Keratinocyte (primary cell): Measurements from ENCODE around the gene SMYD1. TPM values are rescaled to one million over a fixed set of nuclear protein-coding genes. Genes with fewer than 3 reads are reported as not detected.

ENCODE experiments used
- DNase-seq: peaks from one replicate; pipeline ENCODE4 v3.0.0-alpha.2; 2011; ENCODE audit warnings: low read depth, missing footprints, low spot score
- FAIRE-seq: peaks from 2 replicates; lab custom pipeline; 2011; peaks lifted over from hg19 to GRCh38; lab: Jason Lieb, UNC
- H2AFZ ChIP-seq: 2 replicates; pipeline ENCODE4 v1.6.0; 2012; ENCODE audit warnings: low read length, control low read depth, inconsistent platforms; ENCODE audit not compliant: control insufficient read depth
- H3K27ac ChIP-seq: 2 replicates; pipeline ENCODE4 v1.5.1; 2011; ENCODE audit warnings: low read length; ENCODE audit not compliant: control insufficient read depth, insufficient read depth
- H3K27me3 ChIP-seq: 3 replicates; pipeline ENCODE4 v1.6.0; 2011; ENCODE audit warnings: low read length; ENCODE audit not compliant: control insufficient read depth, insufficient read depth; ENCODE audit errors: extremely low read depth
- H3K36me3 ChIP-seq, 2 experiments: 2 replicates in 1 of 2; 3 replicates in 1 of 2; pipeline ENCODE4 v1.5.1; 2011; ENCODE audit warnings: low read length in 2 of 2, mild to moderate bottlenecking in 1 of 2; ENCODE audit not compliant: control insufficient read depth in 2 of 2, insufficient read depth in 2 of 2; ENCODE audit errors: extremely low read depth in 1 of 2
- H3K4me1 ChIP-seq: 3 replicates; pipeline ENCODE4 v1.5.1; 2011; ENCODE audit warnings: low read length; ENCODE audit not compliant: control insufficient read depth, insufficient read depth; ENCODE audit errors: extremely low read depth
- H3K4me2 ChIP-seq: 3 replicates; pipeline ENCODE4 v1.6.0; 2011; ENCODE audit warnings: low read depth, low read length; ENCODE audit not compliant: control insufficient read depth, insufficient read depth; ENCODE audit errors: extremely low read depth
- H3K4me3 ChIP-seq, 3 experiments: fragments of 200-600 bp in 1 of 3; sonication (generic) in 1 of 3; 2 replicates in 2 of 3; 3 replicates in 1 of 3; pipeline ENCODE4 v1.5.1; 2011 to 2016; ENCODE audit warnings: low read length in 3 of 3, mild to moderate bottlenecking in 3 of 3, control low read depth in 2 of 3, inconsistent platforms in 1 of 3, low read depth in 1 of 3, mixed read lengths in 1 of 3, mixed run types in 1 of 3, moderate library complexity in 1 of 3; ENCODE audit not compliant: control insufficient read depth in 2 of 3, insufficient read depth in 2 of 3; ENCODE audit errors: extremely low read depth in 1 of 3
- H3K79me2 ChIP-seq: 2 replicates; pipeline ENCODE4 v1.6.0; 2012; ENCODE audit warnings: low read length; ENCODE audit not compliant: control insufficient read depth, insufficient read depth
- H3K9ac ChIP-seq: 3 replicates; pipeline ENCODE4 v1.6.0; 2011; ENCODE audit warnings: low read length; ENCODE audit not compliant: control insufficient read depth, insufficient read depth; ENCODE audit errors: extremely low read depth
- H3K9me1 ChIP-seq: 3 replicates; pipeline ENCODE4 v1.6.0; 2011; ENCODE audit warnings: low read length; ENCODE audit not compliant: control insufficient read depth, insufficient read depth; ENCODE audit errors: extremely low read depth
- H3K9me3 ChIP-seq: 2 replicates; pipeline ENCODE4 v1.5.1; 2012; ENCODE audit warnings: low read depth, low read length; ENCODE audit not compliant: control insufficient read depth
- H4K20me1 ChIP-seq: 3 replicates; pipeline ENCODE4 v1.6.0; 2011; ENCODE audit warnings: low read length; ENCODE audit not compliant: control insufficient read depth, insufficient read depth; ENCODE audit errors: extremely low read depth
- EZH2 ChIP-seq: IDR thresholded peaks from one replicate; pipeline ENCODE4 v1.6.1; 2012; ENCODE audit warnings: inconsistent platforms, mild to moderate bottlenecking, low read length, moderate library complexity
- dilution Hi-C: fragments of 300-500 bp; cut with MboI; formaldehyde crosslinking; loops from one replicate; pipeline ENCODE4 v1.7.0; 2020; ENCODE audit warnings: low sequenced_read_pairs; ENCODE audit not compliant: extremely low pct_ligation_motif_present
- polyA plus RNA-seq, 5 experiments: library from polyadenylated mRNA; depleted of rRNA in 3 of 5; stranded (reverse) in 3 of 5; stranded (forward) in 1 of 5; unstranded in 1 of 5; fragments of >200 nt; gene quantifications; 1 replicate in 1 of 5; 2 replicates in 3 of 5; 3 replicates in 1 of 5; pipeline versions ENCODE4 v1.2.1 to v1.2.3, GENCODE V29; 2011 to 2012; ENCODE audit warnings: missing spikeins in 2 of 5, low read depth in 1 of 5, low replicate concordance in 1 of 5
- TF ChIP-seq, protein P1 (sequence below), 3 experiments: IDR thresholded peaks in 1 of 3; conservative IDR thresholded peaks in 1 of 3; optimal IDR thresholded peaks in 1 of 3; 2 replicates in 2 of 3; 3 replicates in 1 of 3; pipeline versions ENCODE3 to v1.5.1; 2011; ENCODE audit warnings: low read length in 3 of 3, mild to moderate bottlenecking in 3 of 3, moderate library complexity in 2 of 3, control low read depth in 1 of 3, inconsistent platforms in 1 of 3; ENCODE audit not compliant: insufficient read depth in 2 of 3; ENCODE audit errors: extremely low read depth in 1 of 3

The SMYD1 gene
- polyA plus RNA-seq, 1 donor (not counting 4 experiments of a cell fraction or from before 2014, with no cell fraction given) = not detected

DNA sequence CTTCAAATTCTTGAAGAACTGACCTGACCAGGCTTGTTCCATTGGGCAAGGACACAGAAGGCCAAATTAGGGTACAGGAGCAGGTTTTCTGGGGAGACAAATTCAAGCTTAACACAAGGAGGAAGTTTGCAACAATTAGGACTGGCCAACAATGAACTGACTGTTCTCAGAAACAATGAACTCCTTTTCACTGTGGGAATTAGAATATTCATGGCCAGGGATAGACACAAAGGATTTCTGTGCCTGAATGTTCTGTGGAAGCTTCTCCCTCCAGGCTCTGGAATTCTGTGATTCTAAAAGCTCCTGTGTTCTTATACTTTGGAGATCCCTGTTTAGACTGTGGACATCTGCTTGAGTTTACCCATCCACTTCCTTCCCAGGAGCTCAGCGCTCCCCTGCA is 15.2 kb downstream of the SMYD1 start:
- no peak overlapping the region for H3K4me3 ChIP-seq
- H3K36me3 ChIP-seq = no peaks in the 10 kb centered on the region
- H3K9ac ChIP-seq = no peak overlapping the region
- H4K20me1 ChIP-seq = no peaks in the 10 kb centered on the region
- dilution Hi-C loops = no loop called here
- H2AFZ ChIP-seq = no peak overlapping the region
- FAIRE-seq (no peak), DNase-seq (no peak)
- H3K79me2 ChIP-seq = no peaks in the 10 kb centered on the region
- H3K27me3 ChIP-seq = no peaks in the 10 kb centered on the region
- no peaks in the 10 kb centered on the region for H3K9me3 ChIP-seq
- TF ChIP-seq, protein P1, sequence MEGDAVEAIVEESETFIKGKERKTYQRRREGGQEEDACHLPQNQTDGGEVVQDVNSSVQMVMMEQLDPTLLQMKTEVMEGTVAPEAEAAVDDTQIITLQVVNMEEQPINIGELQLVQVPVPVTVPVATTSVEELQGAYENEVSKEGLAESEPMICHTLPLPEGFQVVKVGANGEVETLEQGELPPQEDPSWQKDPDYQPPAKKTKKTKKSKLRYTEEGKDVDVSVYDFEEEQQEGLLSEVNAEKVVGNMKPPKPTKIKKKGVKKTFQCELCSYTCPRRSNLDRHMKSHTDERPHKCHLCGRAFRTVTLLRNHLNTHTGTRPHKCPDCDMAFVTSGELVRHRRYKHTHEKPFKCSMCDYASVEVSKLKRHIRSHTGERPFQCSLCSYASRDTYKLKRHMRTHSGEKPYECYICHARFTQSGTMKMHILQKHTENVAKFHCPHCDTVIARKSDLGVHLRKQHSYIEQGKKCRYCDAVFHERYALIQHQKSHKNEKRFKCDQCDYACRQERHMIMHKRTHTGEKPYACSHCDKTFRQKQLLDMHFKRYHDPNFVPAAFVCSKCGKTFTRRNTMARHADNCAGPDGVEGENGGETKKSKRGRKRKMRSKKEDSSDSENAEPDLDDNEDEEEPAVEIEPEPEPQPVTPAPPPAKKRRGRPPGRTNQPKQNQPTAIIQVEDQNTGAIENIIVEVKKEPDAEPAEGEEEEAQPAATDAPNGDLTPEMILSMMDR (optimal IDR thresholded peaks at IDR 0.05 in 1 of 3, IDR thresholded peaks at IDR 0.05 in 1 of 3, conservative IDR thresholded peaks at IDR 0.05 in 1 of 3; ENCODE audit: extremely low read depth in 1 of 3, insufficient read depth in 2 of 3, low read length in 3 of 3) = no peak
- no peak for TF ChIP-seq EZH2
- H3K27ac ChIP-seq = no peak overlapping the region
- no peaks in the 10 kb centered on the region for H3K9me1 ChIP-seq
- H3K4me2 ChIP-seq = no peak overlapping the region
- no peaks in the 10 kb centered on the region for H3K4me1 ChIP-seq

DNA sequence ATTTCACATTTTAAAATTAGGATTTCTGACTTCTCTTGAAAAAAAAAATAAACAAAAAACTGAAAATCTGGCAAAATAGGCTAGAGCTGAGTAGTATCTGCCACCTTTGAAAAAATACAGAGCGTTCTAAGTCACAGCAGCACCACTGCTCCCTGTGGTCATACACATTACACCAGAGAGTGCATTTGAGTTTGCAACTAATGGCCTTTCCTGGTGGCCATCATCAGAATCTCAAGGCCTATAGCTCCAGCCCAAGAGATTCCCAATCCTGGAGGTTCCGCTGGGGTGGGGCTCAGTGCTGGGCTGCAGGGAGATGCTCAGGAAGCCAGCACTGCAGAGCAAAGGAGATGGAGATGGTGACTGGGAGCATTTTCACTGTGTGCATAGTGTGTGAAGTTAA is 17.5 kb downstream of the SMYD1 start:
- FAIRE-seq = no peak
- H3K27ac ChIP-seq = no peak overlapping the region
- no peaks in the 10 kb centered on the region for H3K9me3 ChIP-seq
- no peaks in the 10 kb centered on the region for H3K27me3 ChIP-seq
- H3K9me1 ChIP-seq = no peaks in the 10 kb centered on the region
- dilution Hi-C loops = no loop called here
- DNase-seq = no peak
- no peak overlapping the region for H3K9ac ChIP-seq
- no peaks in the 10 kb centered on the region for H4K20me1 ChIP-seq
- no peak overlapping the region for H3K4me3 ChIP-seq
- no peak overlapping the region for H3K4me2 ChIP-seq
- no peaks in the 10 kb centered on the region for H3K4me1 ChIP-seq
- no peaks in the 10 kb centered on the region for H3K36me3 ChIP-seq
- TF ChIP-seq, protein P1 (optimal IDR thresholded peaks at IDR 0.05 in 1 of 3, IDR thresholded peaks at IDR 0.05 in 1 of 3, conservative IDR thresholded peaks at IDR 0.05 in 1 of 3; ENCODE audit: extremely low read depth in 1 of 3, insufficient read depth in 2 of 3, low read length in 3 of 3) = no peak
- TF ChIP-seq EZH2 = no peak
- no peaks in the 10 kb centered on the region for H3K79me2 ChIP-seq
- H2AFZ ChIP-seq = no peak overlapping the region
